Tibial nerve (tissue), 4 donors: ENCODE results near the gene SIT1. TPM values are rescaled to one million over a fixed set of nuclear protein-coding genes. Genes with fewer than 3 reads are reported as not detected.
"Not testable (repeated sequence)": the region's sequence is repeated elsewhere in the genome, so short reads cannot be mapped to it uniquely, and the experiment has no call there.

ENCODE experiments used
- DNase-seq, 2 donors: peaks; one replicate each; pipeline ENCODE4 v3.0.0-alpha.2; 2019; ENCODE audit warnings: low spot score in 2 of 2
- H3K27ac ChIP-seq, 4 donors: fragments of 200-600 bp; sonication (generic) in 3 of 4; one replicate each; pipeline ENCODE4 v1.5.1; 2017 to 2019; ENCODE audit warnings: mild to moderate bottlenecking in 1 of 4
- H3K27me3 ChIP-seq, 2 donors: fragments of 200-600 bp; sonication (generic) in 1 of 2; one replicate each; pipeline versions ENCODE4 v1.5.1 to v1.6.0; 2017 to 2019
- H3K36me3 ChIP-seq, 3 donors: fragments of 200-600 bp; sonication (generic); one replicate each; pipeline ENCODE4 v1.5.1; 2018 to 2019
- H3K4me1 ChIP-seq, 4 donors: fragments of 200-600 bp; sonication (generic) in 3 of 4; one replicate each; pipeline ENCODE4 v1.5.1; 2017 to 2019
- H3K4me3 ChIP-seq, 4 donors: fragments of 200-600 bp; sonication (generic) in 3 of 4; one replicate each; pipeline ENCODE4 v1.5.1; 2017 to 2019; ENCODE audit warnings: mild to moderate bottlenecking in 1 of 4, moderate library complexity in 1 of 4
- H3K9me3 ChIP-seq, 4 donors: fragments of 200-600 bp; sonication (generic) in 3 of 4; one replicate each; pipeline ENCODE4 v1.5.1; 2017 to 2019
- EP300 ChIP-seq, 2 donors: sonication (generic); formaldehyde crosslinking; IDR thresholded peaks; one replicate each; pipeline ENCODE4 v1.6.1; 2017; ENCODE audit warnings: antibody characterized with exemption in 2 of 2, mild to moderate bottlenecking in 1 of 2
- POLR2A ChIP-seq, 2 donors: fragments of 450-650 bp; IDR thresholded peaks; one replicate each; pipeline ENCODE4 v1.6.1; 2017; ENCODE audit warnings: antibody characterized with exemption in 2 of 2, mild to moderate bottlenecking in 2 of 2, moderate library complexity in 2 of 2
- WGBS, 2 donors: methylation state at CpG; one replicate each; pipeline ENCODE4 v1.1.5; 2018; 5-methylcytosine and 5-hydroxymethylcytosine counted together
- total RNA-seq, 4 donors: library from RNA; depleted of rRNA; stranded (reverse); fragments of >200 nt; gene quantifications; one replicate each; pipeline ENCODE4 v1.1.0, GENCODE V29; 2016
- TF ChIP-seq, protein P1 (sequence below), 5 experiments: fragments of 200-600 bp in 3 of 5; fragments of 450-650 bp in 2 of 5; sonication (generic) in 3 of 5; IDR thresholded peaks; one replicate each; pipeline ENCODE4 v1.5.1; 2016 to 2019; ENCODE audit warnings: antibody characterized with exemption in 5 of 5, mild to moderate bottlenecking in 3 of 5, moderate library complexity in 2 of 5

Gene SIT1
- total RNA-seq, 4 donors from 2014 or later: 0.39 TPM; not detected in 3

- peaks cover 0 to 9% (median 5%) of the 10 kb centered on the region in 4 donors for H3K4me1 ChIP-seq
These were observed 1.5 kb upstream of the SIT1 start for GRCh38 chr9:35651956-35652828.

GRCh38 chr9:35649431-35650340 is 1.0 kb downstream of the SIT1 start:
- peak overlapping the region in 1 of 4 donors; percentile 63 for H3K27ac ChIP-seq
- 69 to 82% methylated on average over 19 to 26 of the region's 26 CpGs for WGBS, 2 donors
- TF ChIP-seq, protein P1, sequence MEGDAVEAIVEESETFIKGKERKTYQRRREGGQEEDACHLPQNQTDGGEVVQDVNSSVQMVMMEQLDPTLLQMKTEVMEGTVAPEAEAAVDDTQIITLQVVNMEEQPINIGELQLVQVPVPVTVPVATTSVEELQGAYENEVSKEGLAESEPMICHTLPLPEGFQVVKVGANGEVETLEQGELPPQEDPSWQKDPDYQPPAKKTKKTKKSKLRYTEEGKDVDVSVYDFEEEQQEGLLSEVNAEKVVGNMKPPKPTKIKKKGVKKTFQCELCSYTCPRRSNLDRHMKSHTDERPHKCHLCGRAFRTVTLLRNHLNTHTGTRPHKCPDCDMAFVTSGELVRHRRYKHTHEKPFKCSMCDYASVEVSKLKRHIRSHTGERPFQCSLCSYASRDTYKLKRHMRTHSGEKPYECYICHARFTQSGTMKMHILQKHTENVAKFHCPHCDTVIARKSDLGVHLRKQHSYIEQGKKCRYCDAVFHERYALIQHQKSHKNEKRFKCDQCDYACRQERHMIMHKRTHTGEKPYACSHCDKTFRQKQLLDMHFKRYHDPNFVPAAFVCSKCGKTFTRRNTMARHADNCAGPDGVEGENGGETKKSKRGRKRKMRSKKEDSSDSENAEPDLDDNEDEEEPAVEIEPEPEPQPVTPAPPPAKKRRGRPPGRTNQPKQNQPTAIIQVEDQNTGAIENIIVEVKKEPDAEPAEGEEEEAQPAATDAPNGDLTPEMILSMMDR (IDR thresholded peaks at IDR 0.05): no peak
- no peak for TF ChIP-seq EP300 (IDR thresholded peaks at IDR 0.05)
- TF ChIP-seq POLR2A (IDR thresholded peaks at IDR 0.05): no peak
- H3K4me3 ChIP-seq: peak overlapping the region in 1 of 4 donors; percentile 45
- H3K9me3 ChIP-seq: no peaks in the 10 kb centered on the region
- H3K27me3 ChIP-seq: no peaks in the 10 kb centered on the region
- H3K4me1 ChIP-seq: peaks cover 0 to 16% (median 6%) of the 10 kb centered on the region in 4 donors
- H3K36me3 ChIP-seq: no peaks in the 10 kb centered on the region
- no peak for DNase-seq

More at GRCh38 chr9:35651956-35652828, 1.5 kb upstream of the SIT1 start:
- Histone ChIP-seq H3K27ac (no peak overlapping the region), H3K9me3 (no peaks in the 10 kb centered on the region), H3K36me3 (no peaks in the 10 kb centered on the region), H3K27me3 (no peaks in the 10 kb centered on the region), H3K4me3 (no peak overlapping the region)
- 78 to 79% methylated on average over 5 to 7 of the region's 7 CpGs for WGBS, 2 donors
- no peak for DNase-seq
- TF ChIP-seq POLR2A (IDR thresholded peaks at IDR 0.05) (no peak), EP300 (IDR thresholded peaks at IDR 0.05) (no peak)
- TF ChIP-seq, protein P1 (IDR thresholded peaks at IDR 0.05): no peak

- no peaks in the 10 kb centered on the region for H3K36me3 ChIP-seq
- peak; percentile 89 to 95 for DNase-seq
These were observed 4.0 kb downstream of the SIT1 start for GRCh38 chr9:35646533-35647265.

DNA sequence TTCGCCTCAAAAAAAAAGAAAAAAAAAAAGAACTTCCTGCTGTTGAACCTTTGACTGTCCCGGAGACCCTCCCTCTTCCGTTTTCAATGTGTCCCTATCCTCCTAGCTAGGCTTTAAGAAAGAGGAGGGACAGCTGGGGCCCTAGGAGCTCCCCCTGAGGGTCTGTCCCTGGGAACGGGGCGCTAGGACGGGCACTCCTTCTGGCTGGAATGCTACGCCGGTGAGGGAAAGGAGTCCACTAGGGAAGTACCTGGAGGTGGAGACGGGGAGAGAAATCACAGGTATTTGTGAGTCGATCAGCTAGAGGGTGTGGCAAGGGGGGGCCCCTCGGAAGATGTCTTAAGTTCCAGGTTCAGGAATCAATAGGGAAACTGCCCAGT is 4.6 kb downstream of the SIT1 start:
- WGBS, 2 donors: 1 to 4% methylated on average over 11 of the region's 11 CpGs
- no peaks in the 10 kb centered on the region for H3K9me3 ChIP-seq
- no peaks in the 10 kb centered on the region for H3K27me3 ChIP-seq
- H3K4me1 ChIP-seq: peaks cover 0 to 16% (median 6%) of the 10 kb centered on the region in 4 donors
- peak overlapping the region; percentile 82 to 94 (median 86) for H3K27ac ChIP-seq
- H3K36me3 ChIP-seq: no peaks in the 10 kb centered on the region
- peak overlapping the region; percentile 34 to 73 (median 58) for H3K4me3 ChIP-seq
- DNase-seq: peak in 1 of 2 donors; percentile 42
- TF ChIP-seq, protein P1 (IDR thresholded peaks at IDR 0.05): no peak
- TF ChIP-seq EP300 (IDR thresholded peaks at IDR 0.05): no peak

More at GRCh38 chr9:35646533-35647265, 4.0 kb downstream of the SIT1 start:
- Histone ChIP-seq H3K27ac (peak overlapping the region; percentile 82 to 94 (median 86)), H3K9me3 (no peaks in the 10 kb centered on the region), H3K4me1 (peaks cover 0 to 16% (median 6%) of the 10 kb centered on the region in 4 donors), H3K27me3 (no peaks in the 10 kb centered on the region), H3K4me3 (peak overlapping the region; percentile 34 to 73 (median 58))
- 0 to 1% methylated on average over 22 to 44 of the region's 58 CpGs for WGBS, 2 donors
- TF ChIP-seq EP300 (IDR thresholded peaks at IDR 0.05) (peak; percentile 81 to 96), POLR2A (IDR thresholded peaks at IDR 0.05) (peak; percentile 74 to 85)
- TF ChIP-seq, protein P1 (IDR thresholded peaks at IDR 0.05): peak; percentile 94 to 99 (median 99)

GRCh38 chr9:35645736-35646135 is 5.0 kb downstream of the SIT1 start:
- Histone ChIP-seq H3K4me1 (peaks cover 0 to 16% (median 6%) of the 10 kb centered on the region in 4 donors), H3K4me3 (peak overlapping the region in 3 of 4 donors; percentile 42 to 73 (median 73)), H3K27ac (peak overlapping the region; percentile 82 to 94 (median 86))
- WGBS, 2 donors: 39 to 43% methylated on average over 10 of the region's 10 CpGs
- DNase-seq, H3K36me3 ChIP-seq, H3K9me3 ChIP-seq, H3K27me3 ChIP-seq: not testable (repeated sequence)
